Measurements from ENCODE around the gene MRPL38.

MRPL38 gene

DNA sequence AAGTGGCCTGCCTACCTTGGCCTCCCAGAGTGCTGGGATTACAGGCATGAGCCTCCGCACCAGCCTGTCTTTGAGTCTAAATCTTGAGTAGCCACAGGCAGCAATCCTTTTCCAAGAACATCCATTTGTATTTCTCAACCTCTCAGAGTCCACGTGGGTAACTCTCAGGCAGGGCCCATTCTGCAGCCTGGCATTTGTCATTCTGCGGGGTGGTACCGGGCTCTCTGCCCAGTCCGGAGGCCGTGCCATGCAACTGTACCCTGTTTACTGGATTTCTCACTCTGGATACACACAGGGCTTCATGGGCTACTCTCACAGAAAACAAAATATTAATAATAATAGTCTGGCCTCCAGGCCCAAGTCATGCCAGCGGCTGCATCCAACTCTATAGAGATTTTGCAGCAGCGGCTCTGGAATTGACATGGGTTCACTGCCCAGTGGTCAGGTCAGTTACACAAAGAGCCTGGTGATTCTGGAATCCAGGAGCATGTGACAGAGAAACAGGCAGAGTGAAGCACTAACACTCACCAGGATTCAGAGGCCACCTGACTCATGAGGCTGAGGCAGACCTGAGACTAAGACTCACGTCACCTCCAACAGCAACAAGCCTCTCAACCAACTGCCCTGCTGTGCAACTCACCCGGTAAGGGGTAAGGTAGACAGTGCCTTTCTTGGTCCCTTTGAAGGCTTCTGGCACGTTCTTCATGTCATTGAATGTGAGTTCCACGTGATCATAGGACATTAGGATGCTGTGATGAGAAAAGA, 53.6 kb downstream of the MRPL38 start:
- no peak for DNase-seq
- Histone ChIP-seq H3K27me3 (ENCODE audit: insufficient read depth, low read depth, severe bottlenecking) (no peaks in the 10 kb centered on the region), H3K9me3 (ENCODE audit: severe bottlenecking) (no peaks in the 10 kb centered on the region), H3K27ac (no peak overlapping the region), H3K4me3 (ENCODE audit: low read depth, low read length) (no peak overlapping the region), H3K36me3 (peaks cover 64% of the 10 kb centered on the region)
- TF ChIP-seq, protein P1, sequence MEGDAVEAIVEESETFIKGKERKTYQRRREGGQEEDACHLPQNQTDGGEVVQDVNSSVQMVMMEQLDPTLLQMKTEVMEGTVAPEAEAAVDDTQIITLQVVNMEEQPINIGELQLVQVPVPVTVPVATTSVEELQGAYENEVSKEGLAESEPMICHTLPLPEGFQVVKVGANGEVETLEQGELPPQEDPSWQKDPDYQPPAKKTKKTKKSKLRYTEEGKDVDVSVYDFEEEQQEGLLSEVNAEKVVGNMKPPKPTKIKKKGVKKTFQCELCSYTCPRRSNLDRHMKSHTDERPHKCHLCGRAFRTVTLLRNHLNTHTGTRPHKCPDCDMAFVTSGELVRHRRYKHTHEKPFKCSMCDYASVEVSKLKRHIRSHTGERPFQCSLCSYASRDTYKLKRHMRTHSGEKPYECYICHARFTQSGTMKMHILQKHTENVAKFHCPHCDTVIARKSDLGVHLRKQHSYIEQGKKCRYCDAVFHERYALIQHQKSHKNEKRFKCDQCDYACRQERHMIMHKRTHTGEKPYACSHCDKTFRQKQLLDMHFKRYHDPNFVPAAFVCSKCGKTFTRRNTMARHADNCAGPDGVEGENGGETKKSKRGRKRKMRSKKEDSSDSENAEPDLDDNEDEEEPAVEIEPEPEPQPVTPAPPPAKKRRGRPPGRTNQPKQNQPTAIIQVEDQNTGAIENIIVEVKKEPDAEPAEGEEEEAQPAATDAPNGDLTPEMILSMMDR (IDR thresholded peaks at IDR 0.05; ENCODE audit: low read depth, low read length), result no peak

DNA sequence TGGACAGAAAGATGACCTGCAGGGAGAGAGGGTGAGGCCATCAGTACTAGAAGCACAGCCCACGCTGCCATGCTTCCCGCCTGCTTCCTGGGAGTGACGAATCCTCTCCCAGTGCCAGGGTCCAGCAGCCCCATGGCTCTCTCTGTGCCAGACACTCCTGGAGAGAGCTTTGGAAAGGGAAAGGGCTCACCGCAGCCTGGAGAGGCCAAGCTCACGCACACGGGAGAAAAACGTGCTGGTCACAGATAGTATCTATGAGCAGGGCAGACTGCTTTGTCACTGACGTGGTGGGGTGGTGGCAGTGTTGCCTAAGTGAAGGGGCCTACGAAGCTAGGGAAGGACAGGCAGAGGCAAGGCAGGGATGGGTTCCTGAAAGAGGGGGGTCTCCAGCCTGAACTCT, 55.0 kb downstream of the MRPL38 start:
- Histone ChIP-seq H3K4me3 (ENCODE audit: low read depth, low read length) (no peak overlapping the region), H3K27me3 (ENCODE audit: insufficient read depth, low read depth, severe bottlenecking) (no peaks in the 10 kb centered on the region), H3K9me3 (ENCODE audit: severe bottlenecking) (no peaks in the 10 kb centered on the region), H3K27ac (no peak overlapping the region), H3K36me3 (peaks cover 71% of the 10 kb centered on the region)
- DNase-seq, result no peak
- TF ChIP-seq, protein P1 (IDR thresholded peaks at IDR 0.05; ENCODE audit: low read depth, low read length), result no peak

GRCh38 chr17:75849279-75849646, 55.4 kb downstream of the MRPL38 start:
- H3K27me3 ChIP-seq (ENCODE audit: insufficient read depth, low read depth, severe bottlenecking), result no peaks in the 10 kb centered on the region
- H3K4me3 ChIP-seq (ENCODE audit: low read depth, low read length), result no peak overlapping the region
- TF ChIP-seq, protein P1 (IDR thresholded peaks at IDR 0.05; ENCODE audit: low read depth, low read length), result no peak
- no peak overlapping the region for H3K27ac ChIP-seq
- H3K9me3 ChIP-seq (ENCODE audit: severe bottlenecking), result no peaks in the 10 kb centered on the region
- no peak for DNase-seq
- H3K36me3 ChIP-seq, result peaks cover 71% of the 10 kb centered on the region

All from WERI-Rb-1 (cell line).